Activated naive CD8-positive, alpha-beta T cell treated with anti-CD3 and anti-CD28 coated beads, Interleukin-2, amount 10 ng/mL, durations not matched to agents 7 days and 5 days (primary cell): ENCODE results near the gene NAT8L. TPM values are rescaled to one million over a fixed set of nuclear protein-coding genes. Genes with fewer than 3 reads are reported as not detected.

Source experiments
- ATAC-seq: fragments of 150-1000 bp; cut with Tn5 transposase; one replicate; pipeline ENCODE4 v1.10.0; 2021; ENCODE audit warnings: low read depth, moderate library complexity
- POLR2A ChIA-PET: fragments of 350-600 bp; sonication (Branson Sonifier 250); formaldehyde crosslinking; loops from one replicate; lab custom pipeline; 2021; ENCODE audit warnings: antibody characterized with exemption; lab: Charles Lee
- DNase-seq: peaks from one replicate; pipeline ENCODE4 v3.0.0; 2021
- H3K27ac Mint-ChIP-seq: one replicate; pipeline ENCODE4 v1.8.0; 2022; ENCODE audit warnings: mild to moderate bottlenecking, mixed read lengths
- H3K27me3 Mint-ChIP-seq: one replicate; pipeline ENCODE4 v1.8.0; 2022; ENCODE audit warnings: mild to moderate bottlenecking, moderate library complexity, mixed read lengths
- H3K36me3 Mint-ChIP-seq: one replicate; pipeline ENCODE4 v1.8.0; 2021; ENCODE audit warnings: mild to moderate bottlenecking, mixed read lengths
- H3K4me1 Mint-ChIP-seq: one replicate; pipeline ENCODE4 v1.8.0; 2021; ENCODE audit warnings: mixed read lengths
- H3K4me3 Mint-ChIP-seq: one replicate; pipeline ENCODE4 v1.8.0; 2022; ENCODE audit warnings: mild to moderate bottlenecking, moderate library complexity, mixed read lengths
- H3K9me3 Mint-ChIP-seq: one replicate; pipeline ENCODE4 v1.8.0; 2021; ENCODE audit warnings: mixed read lengths
- total RNA-seq, 2 experiments: library from RNA; stranded (reverse); gene quantifications; one replicate each; pipeline ENCODE4 v1.2.3, GENCODE V29; 2021

The NAT8L gene
- total RNA-seq, 2 experiments from 2014 or later = 0.14 TPM; not detected in 1

DNA sequence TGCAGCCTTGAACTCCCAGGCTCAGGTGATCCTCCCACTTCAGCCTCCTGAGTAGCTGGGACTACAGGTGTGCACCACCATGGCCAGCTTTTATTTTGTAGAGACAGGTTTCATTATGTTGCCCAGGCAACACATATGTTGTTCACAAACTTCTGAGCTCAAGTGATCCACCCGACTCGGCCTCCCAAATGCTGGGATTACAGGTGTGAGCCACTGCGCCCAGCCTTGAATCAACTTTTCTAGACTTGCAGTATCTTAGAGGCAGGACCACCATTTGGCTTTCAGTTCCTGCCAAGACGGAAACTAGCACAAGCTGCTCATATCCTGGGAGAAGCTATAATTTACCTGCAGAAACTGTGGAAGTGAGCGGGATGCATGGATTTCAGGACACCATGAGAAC is 19.9 kb downstream of the NAT8L start:
- no peaks in the 10 kb centered on the region for H3K4me1 Mint-ChIP-seq
- no peak overlapping the region for H3K4me3 Mint-ChIP-seq
- no peak for ATAC-seq
- H3K27me3 Mint-ChIP-seq = peaks cover under 1% of the 10 kb centered on the region
- H3K27ac Mint-ChIP-seq = no peak overlapping the region
- POLR2A ChIA-PET = no interaction called here
- no peak for DNase-seq
- H3K9me3 Mint-ChIP-seq = no peaks in the 10 kb centered on the region
- H3K36me3 Mint-ChIP-seq = no peaks in the 10 kb centered on the region

DNA sequence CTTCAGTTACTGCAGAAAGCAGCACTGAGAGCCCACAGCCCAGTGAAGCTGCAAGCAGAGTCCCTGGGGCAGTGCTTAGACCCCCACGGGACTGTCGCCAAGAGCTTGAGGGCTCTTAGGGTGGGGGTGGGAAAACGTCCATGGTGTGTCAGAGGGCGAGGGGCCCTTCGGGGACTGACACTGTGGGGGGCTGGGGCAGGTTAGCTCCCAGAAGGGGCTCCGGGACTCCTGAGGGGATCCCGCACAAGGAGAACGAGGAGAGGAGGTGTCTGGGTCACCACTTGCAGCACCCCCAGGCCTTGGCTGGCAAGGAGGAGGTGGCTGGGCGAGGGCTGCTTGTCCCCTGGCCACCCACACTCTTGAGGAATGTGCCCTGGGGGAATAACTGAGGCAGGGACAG is 20.8 kb downstream of the NAT8L start:
- no peak overlapping the region for H3K4me3 Mint-ChIP-seq
- ATAC-seq (no peak), DNase-seq (no peak)
- H3K36me3 Mint-ChIP-seq = no peaks in the 10 kb centered on the region
- POLR2A ChIA-PET = no interaction called here
- no peak overlapping the region for H3K27ac Mint-ChIP-seq
- H3K4me1 Mint-ChIP-seq = no peaks in the 10 kb centered on the region
- H3K9me3 Mint-ChIP-seq = no peaks in the 10 kb centered on the region
- peaks cover 2% of the 10 kb centered on the region for H3K27me3 Mint-ChIP-seq

DNA sequence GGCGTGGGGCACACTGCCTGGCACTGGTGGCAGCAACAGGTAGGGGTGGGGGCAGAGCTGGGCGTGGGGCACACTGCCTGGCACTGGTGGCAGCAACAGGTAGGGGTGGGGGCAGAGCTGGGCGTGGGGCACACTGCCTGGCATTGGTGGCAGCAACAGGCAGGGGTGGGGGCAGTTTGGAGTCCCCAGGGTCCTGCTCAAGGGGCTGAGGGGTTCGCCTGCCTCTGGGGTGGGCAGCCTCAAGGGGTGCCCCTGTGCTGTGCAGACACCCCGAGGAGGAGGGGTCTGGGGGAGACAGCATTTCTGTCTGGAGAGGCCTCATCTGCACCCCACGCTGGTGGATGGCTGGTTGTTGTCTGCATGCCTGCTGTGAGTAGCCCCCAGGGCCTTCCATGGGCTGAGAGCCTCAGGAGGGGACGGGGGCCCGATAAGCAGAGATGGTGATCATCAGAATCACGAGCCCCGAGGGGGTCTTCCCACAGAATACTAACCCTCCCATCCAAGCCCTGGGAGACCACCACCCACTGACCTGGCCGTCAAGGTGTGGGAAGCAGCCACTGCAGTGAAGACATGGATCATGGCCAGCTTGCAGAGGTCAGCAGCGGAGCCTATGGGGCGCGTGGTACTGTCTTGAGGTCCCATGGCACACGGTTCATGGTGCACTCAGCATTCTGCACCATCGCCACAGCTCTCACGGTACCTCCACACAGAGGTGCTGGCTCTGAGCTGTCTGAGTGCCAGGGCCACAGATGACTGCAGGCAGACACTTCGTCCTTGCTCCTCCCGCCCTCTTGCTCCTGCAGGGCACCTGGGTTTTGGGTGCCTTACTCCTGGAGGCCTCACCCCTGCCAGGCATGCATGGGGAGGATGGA is 21.5 kb downstream of the NAT8L start:
- no peak overlapping the region for H3K4me3 Mint-ChIP-seq
- H3K36me3 Mint-ChIP-seq = no peaks in the 10 kb centered on the region
- H3K27me3 Mint-ChIP-seq = peaks cover 2% of the 10 kb centered on the region
- H3K9me3 Mint-ChIP-seq = no peaks in the 10 kb centered on the region
- POLR2A ChIA-PET = no interaction called here
- ATAC-seq (no peak), DNase-seq (no peak)
- no peak overlapping the region for H3K27ac Mint-ChIP-seq
- no peaks in the 10 kb centered on the region for H3K4me1 Mint-ChIP-seq

DNA sequence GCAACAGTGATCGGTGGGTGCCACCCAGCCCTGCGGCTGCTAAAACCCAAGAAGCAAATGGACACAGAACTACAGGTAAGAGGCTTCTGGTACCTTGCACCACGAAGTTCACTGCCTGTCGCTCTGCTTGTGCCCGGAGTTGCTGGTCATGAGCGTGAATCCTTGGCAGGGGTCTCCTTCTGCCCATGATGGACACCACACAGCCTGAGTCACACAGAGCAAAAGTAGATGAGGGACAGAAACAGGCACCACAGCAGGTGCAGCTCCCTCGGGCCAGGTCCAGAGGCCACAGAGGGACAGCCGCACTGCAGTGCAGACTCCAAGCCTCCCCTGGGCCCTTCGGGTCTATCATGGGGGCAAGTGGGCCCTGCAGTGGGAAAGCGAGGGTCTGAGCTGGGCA is 22.4 kb downstream of the NAT8L start:
- no peak overlapping the region for H3K4me3 Mint-ChIP-seq
- no peak for ATAC-seq
- no peak for DNase-seq
- no peak overlapping the region for H3K27ac Mint-ChIP-seq
- POLR2A ChIA-PET = no interaction called here
- peaks cover 2% of the 10 kb centered on the region for H3K27me3 Mint-ChIP-seq
- no peaks in the 10 kb centered on the region for H3K9me3 Mint-ChIP-seq
- H3K36me3 Mint-ChIP-seq = no peaks in the 10 kb centered on the region
- H3K4me1 Mint-ChIP-seq = no peaks in the 10 kb centered on the region

DNA sequence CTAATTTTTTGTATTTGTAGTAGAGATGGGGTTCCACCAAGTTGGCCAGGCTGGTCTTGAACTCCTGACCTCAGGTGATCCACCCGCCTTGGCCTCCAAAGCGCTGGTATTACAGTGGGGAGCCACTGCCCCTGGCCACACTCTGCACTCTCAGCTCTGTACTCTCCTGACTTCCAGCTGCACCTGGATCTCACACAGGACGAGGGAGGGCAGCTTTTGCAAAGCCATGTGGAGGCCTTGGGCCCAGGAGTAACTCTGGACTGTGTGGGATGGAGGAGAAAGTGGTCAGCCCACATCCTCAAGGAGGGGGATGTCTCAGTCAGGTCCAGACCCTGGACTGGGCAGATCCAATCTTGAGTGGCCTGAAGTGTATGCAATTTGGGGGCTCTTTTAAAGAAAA is 23.0 kb downstream of the NAT8L start:
- ATAC-seq (no peak), DNase-seq (no peak)
- Mint-ChIP-seq H3K27ac (no peak overlapping the region), H3K36me3 (no peaks in the 10 kb centered on the region), H3K27me3 (peaks cover 2% of the 10 kb centered on the region), H3K4me3 (no peak overlapping the region), H3K4me1 (no peaks in the 10 kb centered on the region), H3K9me3 (no peaks in the 10 kb centered on the region)
- POLR2A ChIA-PET = no interaction called here

DNA sequence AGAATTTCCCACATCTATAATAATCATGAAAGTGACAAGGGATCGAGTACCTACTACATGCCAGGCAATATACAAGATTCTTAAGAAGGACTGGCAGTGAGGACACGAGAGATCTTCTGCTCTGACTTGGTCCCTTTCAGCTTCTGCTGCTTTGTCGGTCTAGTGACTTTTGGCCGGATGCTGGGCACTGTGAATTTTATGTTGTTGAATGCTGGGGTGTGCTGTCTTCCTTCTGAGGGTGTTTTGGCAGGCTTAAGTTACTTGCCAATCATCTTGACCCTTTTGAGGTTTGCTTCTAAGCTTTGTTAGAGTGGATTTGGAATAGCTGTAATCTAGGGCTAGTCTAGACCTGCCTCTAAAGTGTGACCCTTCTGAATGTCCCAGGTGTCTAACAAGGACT is 23.5 kb downstream of the NAT8L start:
- H3K9me3 Mint-ChIP-seq = no peaks in the 10 kb centered on the region
- ATAC-seq (no peak), DNase-seq (no peak)
- no peaks in the 10 kb centered on the region for H3K36me3 Mint-ChIP-seq
- no peak overlapping the region for H3K27ac Mint-ChIP-seq
- peaks cover 2% of the 10 kb centered on the region for H3K27me3 Mint-ChIP-seq
- no peaks in the 10 kb centered on the region for H3K4me1 Mint-ChIP-seq
- POLR2A ChIA-PET = no interaction called here
- H3K4me3 Mint-ChIP-seq = no peak overlapping the region

DNA sequence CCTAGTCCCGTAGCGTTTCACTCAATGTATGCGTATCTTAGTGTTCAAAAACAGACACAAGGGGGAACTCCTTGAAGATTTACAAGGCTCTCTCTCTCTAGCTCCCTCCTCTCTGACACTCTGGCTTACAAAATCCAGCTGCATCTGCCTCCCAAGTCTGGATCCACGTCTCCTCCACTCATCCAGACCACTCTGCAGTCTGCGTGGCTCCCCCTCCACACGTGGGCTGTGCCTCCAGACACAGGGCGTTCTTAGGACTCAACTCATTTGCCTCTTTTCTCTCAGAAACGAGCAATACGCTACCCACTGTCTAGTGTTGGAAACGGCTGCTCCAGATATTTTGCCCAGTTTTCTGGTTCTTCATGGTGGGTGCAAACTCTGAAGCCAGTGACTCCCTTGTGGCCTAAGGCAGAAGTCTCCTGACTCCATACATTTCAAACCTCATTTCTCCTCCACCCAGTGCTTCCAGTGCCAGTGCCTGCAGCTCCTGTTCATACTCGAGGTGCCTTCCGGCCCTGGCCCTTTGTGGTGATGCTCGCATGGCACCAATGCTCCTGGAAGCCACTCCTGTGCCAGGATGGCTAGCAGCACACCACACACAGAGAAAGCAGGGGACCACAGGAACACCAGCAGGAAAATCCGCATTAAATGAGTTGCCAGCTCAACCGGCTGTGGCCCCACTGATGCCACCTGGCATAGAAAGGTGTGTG is 24.1 kb downstream of the NAT8L start:
- no peaks in the 10 kb centered on the region for H3K36me3 Mint-ChIP-seq
- H3K27me3 Mint-ChIP-seq = peaks cover 2% of the 10 kb centered on the region
- ATAC-seq = no peak
- no peaks in the 10 kb centered on the region for H3K4me1 Mint-ChIP-seq
- H3K27ac Mint-ChIP-seq = no peak overlapping the region
- no peak for DNase-seq
- POLR2A ChIA-PET = no interaction called here
- H3K9me3 Mint-ChIP-seq = no peaks in the 10 kb centered on the region
- no peak overlapping the region for H3K4me3 Mint-ChIP-seq

DNA sequence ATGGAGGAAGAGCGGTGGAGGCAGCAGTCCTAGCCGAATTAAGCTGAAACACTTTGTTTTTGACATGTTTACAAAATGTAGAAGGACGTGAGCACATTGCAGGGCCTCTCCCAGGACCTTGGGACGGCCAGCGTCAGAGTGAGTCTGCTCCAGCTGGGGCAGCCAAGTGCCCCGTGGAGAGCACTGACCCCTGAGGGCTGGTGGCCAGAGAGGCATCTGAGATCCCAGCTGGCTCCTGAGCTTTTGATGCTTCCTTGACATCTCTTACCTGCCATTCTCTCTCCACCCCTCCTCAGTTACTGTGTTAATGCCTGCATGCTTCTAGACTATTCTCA is 24.7 kb downstream of the NAT8L start:
- Mint-ChIP-seq H3K36me3 (no peaks in the 10 kb centered on the region), H3K4me3 (no peak overlapping the region), H3K4me1 (no peaks in the 10 kb centered on the region), H3K9me3 (no peaks in the 10 kb centered on the region), H3K27ac (no peak overlapping the region), H3K27me3 (peaks cover 2% of the 10 kb centered on the region)
- POLR2A ChIA-PET = no interaction called here
- no peak for ATAC-seq
- no peak for DNase-seq

DNA sequence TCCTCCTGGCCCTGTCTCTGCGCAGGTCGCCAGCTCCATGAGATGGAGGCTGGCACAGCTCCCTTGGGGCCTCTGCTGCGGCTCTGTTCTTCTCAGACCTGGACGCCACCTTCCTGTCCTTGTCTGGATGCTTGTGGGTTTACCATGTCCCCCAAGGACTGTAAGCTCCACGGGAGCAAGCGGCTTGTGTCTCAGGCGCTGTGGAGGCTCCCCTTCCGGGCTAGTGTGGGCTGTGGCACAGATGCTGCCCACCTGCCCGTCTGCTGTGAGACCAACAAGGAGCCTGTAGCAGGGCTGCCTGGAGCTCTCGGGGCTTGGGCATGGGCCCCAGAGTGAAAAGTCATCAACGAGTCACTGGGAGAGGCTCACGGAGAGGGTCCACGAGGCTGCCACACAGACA is 25.2 kb downstream of the NAT8L start:
- Mint-ChIP-seq H3K36me3 (no peaks in the 10 kb centered on the region), H3K27ac (no peak overlapping the region), H3K4me3 (no peak overlapping the region), H3K4me1 (no peaks in the 10 kb centered on the region), H3K9me3 (no peaks in the 10 kb centered on the region), H3K27me3 (peaks cover 2% of the 10 kb centered on the region)
- POLR2A ChIA-PET = no interaction called here
- DNase-seq (no peak), ATAC-seq (no peak)

DNA sequence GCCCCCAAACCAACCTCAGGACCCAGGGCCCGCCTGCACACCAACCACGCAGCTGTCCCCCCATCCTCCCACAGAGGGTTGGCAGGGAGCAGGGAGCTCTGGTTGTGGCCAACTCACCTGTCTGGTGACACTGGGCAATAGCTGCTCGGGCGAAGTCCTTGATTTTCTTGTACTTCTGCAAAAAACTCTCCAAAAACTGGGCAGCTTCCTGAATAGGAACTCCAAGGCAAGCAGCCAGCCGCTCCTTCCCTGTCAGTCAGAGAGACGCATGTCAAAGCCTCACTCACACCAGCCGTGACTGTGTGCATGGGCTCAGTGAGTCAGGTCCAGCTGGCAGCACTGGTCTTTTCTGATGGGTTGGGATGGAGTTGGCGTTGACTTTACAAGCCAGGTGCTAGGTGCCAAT is 26.4 kb downstream of the NAT8L start:
- no peaks in the 10 kb centered on the region for H3K9me3 Mint-ChIP-seq
- no peak for ATAC-seq
- no peak for DNase-seq
- POLR2A ChIA-PET = no interaction called here
- H3K27ac Mint-ChIP-seq = no peak overlapping the region
- no peaks in the 10 kb centered on the region for H3K4me1 Mint-ChIP-seq
- H3K27me3 Mint-ChIP-seq = peaks cover 6% of the 10 kb centered on the region
- no peak overlapping the region for H3K4me3 Mint-ChIP-seq
- no peaks in the 10 kb centered on the region for H3K36me3 Mint-ChIP-seq

DNA sequence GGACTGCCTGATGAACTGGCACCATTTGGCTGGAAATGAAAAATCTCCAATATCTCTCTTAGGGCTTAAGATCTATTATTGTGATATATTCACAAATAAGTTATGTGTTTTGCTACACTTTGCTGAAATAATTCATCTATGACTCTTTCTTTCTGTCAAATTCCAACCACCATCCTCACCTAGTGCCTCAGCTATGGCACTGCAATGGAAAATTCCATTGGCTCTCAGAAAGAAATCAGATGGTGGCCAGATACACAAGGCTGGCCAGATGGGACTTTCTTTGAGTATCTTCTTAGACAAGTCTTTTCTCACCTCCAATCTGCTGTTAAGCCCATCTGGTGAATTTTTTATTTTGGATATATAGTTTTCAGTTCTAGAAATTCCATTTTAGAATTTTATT is 28.0 kb downstream of the NAT8L start:
- no peak for ATAC-seq
- Mint-ChIP-seq H3K27ac (no peak overlapping the region), H3K27me3 (peaks cover 9% of the 10 kb centered on the region), H3K36me3 (no peaks in the 10 kb centered on the region), H3K9me3 (no peaks in the 10 kb centered on the region), H3K4me3 (no peak overlapping the region), H3K4me1 (no peaks in the 10 kb centered on the region)
- POLR2A ChIA-PET = no interaction called here
- no peak for DNase-seq

DNA sequence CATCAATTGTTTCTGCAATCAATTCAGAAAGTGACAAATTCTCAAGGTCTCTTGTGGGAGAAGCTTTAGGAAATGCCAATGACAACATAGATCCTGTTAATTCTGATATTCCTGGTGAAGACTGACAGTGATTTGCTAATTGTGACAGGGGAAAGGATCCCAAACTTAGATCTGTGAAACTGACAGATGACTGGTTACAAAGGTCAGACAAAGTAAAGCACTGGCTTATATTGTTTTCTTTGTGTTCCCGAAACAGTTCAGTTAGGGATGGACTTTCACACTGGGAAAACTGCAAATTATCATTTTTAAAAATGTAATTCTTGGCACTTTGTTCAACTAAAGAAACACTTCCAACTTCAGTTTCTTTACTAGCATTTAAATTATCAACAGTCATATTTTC is 30.1 kb downstream of the NAT8L start:
- Mint-ChIP-seq H3K27me3 (peaks cover 7% of the 10 kb centered on the region), H3K27ac (no peak overlapping the region), H3K9me3 (no peaks in the 10 kb centered on the region), H3K4me1 (no peaks in the 10 kb centered on the region), H3K36me3 (no peaks in the 10 kb centered on the region), H3K4me3 (no peak overlapping the region)
- POLR2A ChIA-PET = no interaction called here
- DNase-seq = no peak
- ATAC-seq = no peak

DNA sequence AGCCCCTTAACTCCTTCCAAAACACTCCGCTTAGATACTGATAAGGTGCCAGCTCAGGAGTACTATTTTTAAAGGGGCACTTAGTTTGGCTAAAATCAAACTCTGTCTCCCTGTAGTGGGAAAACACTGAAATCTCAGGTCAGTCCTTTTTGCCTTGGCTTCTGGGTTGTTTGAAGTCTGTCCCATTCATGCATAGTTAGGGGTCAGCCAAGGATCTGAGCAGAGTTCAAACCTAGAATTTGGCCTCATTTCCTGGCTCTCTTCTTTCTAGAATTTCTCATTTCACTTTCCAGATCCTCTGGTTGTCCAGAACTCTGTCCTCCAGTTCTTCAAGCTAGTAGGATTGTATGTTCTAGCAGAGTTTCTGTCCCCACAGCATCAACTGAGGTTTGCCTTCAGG is 31.5 kb downstream of the NAT8L start:
- Mint-ChIP-seq H3K27me3 (peaks cover 7% of the 10 kb centered on the region), H3K9me3 (no peaks in the 10 kb centered on the region), H3K36me3 (no peaks in the 10 kb centered on the region), H3K4me3 (no peak overlapping the region), H3K27ac (no peak overlapping the region), H3K4me1 (no peaks in the 10 kb centered on the region)
- ATAC-seq (no peak), DNase-seq (no peak)
- POLR2A ChIA-PET = no interaction called here

DNA sequence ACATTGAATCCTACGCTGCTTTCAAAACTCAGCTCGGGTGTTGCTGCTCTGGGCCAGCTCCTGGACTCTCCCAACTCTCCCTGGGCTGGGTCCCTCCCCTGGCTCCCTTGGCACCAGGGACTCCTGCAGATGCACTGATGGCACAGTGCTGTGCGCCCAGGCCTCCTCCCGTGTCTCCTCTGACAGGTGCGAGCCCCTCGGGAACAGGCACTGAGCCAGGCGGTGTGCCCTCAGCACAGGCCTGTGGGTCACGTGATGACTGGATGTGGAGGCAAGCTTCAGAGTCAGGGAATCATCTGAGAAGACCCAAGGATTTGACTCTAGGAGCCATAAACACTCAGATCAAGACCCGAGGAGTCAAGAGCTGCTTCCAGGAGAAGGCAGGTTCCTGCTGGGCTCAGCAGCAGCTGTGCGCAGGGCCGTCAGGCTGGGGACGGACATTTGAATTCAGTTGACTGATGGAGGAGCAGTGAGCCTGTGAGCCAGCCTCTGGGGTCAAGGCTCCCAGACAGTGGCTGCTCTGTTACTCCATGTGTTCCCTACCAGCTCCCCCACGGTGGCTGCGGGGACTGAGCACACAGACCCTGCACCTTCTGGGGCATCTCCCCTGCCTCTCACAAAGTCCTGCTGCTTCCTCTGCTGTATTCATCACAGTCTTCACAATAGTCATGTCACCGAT is 33.0 kb downstream of the NAT8L start:
- H3K36me3 Mint-ChIP-seq = peaks cover 1% of the 10 kb centered on the region
- H3K27me3 Mint-ChIP-seq = peaks cover 9% of the 10 kb centered on the region
- H3K4me3 Mint-ChIP-seq = no peak overlapping the region
- no peak overlapping the region for H3K27ac Mint-ChIP-seq
- DNase-seq = no peak
- no peaks in the 10 kb centered on the region for H3K4me1 Mint-ChIP-seq
- POLR2A ChIA-PET = no interaction called here
- peaks cover 5% of the 10 kb centered on the region for H3K9me3 Mint-ChIP-seq
- ATAC-seq = no peak
